SK-N-SH (cell line): Measurements from ENCODE around the gene SLC46A2. TPM values are rescaled to one million over a fixed set of nuclear protein-coding genes. Genes with fewer than 3 reads are reported as not detected.

Experiments used
- CTCF ChIA-PET: fragments of 300-600, 350-600 bp; formaldehyde crosslinking; extraction: SDS; loops from one replicate; lab custom pipeline; 2021; lab: Yijun Ruan, JAX
- POLR2A ChIA-PET: fragments of 350-600 bp; sonication (Branson Sonifier 250); formaldehyde crosslinking; extraction: SDS; loops from one replicate; lab custom pipeline; 2020; ENCODE audit warnings: antibody characterized with exemption, inconsistent platforms; lab: Yijun Ruan, JAX
- DNase-seq: peaks from one replicate; pipeline ENCODE4 v3.0.0; 2012
- H2AFZ ChIP-seq: fragments of 200-600 bp; sonication (generic); 2 replicates; pipeline ENCODE4 v1.8.1; 2016; ENCODE audit warnings: antibody characterized with exemption, mild to moderate bottlenecking, low read depth
- H3F3A ChIP-seq: fragments of 200-600 bp; sonication (generic); replicated peaks from 2 replicates; pipeline ENCODE3; 2016; ENCODE audit warnings: antibody characterized with exemption, mild to moderate bottlenecking; ENCODE audit not compliant: insufficient read depth
- H3K27ac ChIP-seq, 2 experiments: fragments of 200-500 bp in 1 of 2; fragments of 200-600 bp in 1 of 2; sonication (Bioruptor generic) in 1 of 2; sonication (generic), shearing (Covaris generic) in 1 of 2; 2 replicates each; pipeline versions ENCODE4 v1.5.1 to v1.6.1; 2014 to 2016; ENCODE audit warnings: low read depth in 2 of 2, inconsistent platforms in 1 of 2, low read length in 1 of 2, mild to moderate bottlenecking in 1 of 2, mixed read lengths in 1 of 2
- H3K27me3 ChIP-seq: fragments of 200-600 bp; sonication (generic), shearing (Covaris generic); 2 replicates; pipeline ENCODE4 v1.6.1; 2016; ENCODE audit warnings: mixed run types; ENCODE audit not compliant: insufficient read depth
- H3K36me3 ChIP-seq, 2 experiments: fragments of 200-500 bp in 1 of 2; fragments of 200-600 bp in 1 of 2; sonication (Bioruptor generic) in 1 of 2; sonication (generic) in 1 of 2; replicated peaks in 1 of 2; 2 replicates each; pipeline versions ENCODE3 to v1.5.1; 2014 to 2016; ENCODE audit warnings: low read length in 1 of 2, mild to moderate bottlenecking in 1 of 2; ENCODE audit not compliant: insufficient read depth in 2 of 2, control insufficient read depth in 1 of 2
- H3K4me1 ChIP-seq, 2 experiments: fragments of 200-500 bp in 1 of 2; fragments of 200-600 bp in 1 of 2; sonication (Bioruptor generic) in 1 of 2; sonication (generic), shearing (Covaris generic) in 1 of 2; 2 replicates each; pipeline versions ENCODE4 v1.5.1 to v1.6.1; 2014 to 2016; ENCODE audit warnings: low read depth in 1 of 2, low read length in 1 of 2, mixed run types in 1 of 2; ENCODE audit not compliant: insufficient read depth in 2 of 2, control insufficient read depth in 1 of 2
- H3K4me2 ChIP-seq: fragments of 200-600 bp; sonication (generic), shearing (Covaris generic); 2 replicates; pipeline ENCODE4 v1.6.1; 2017; ENCODE audit warnings: mixed run types
- H3K4me3 ChIP-seq, 2 experiments: fragments of 200-500 bp in 1 of 2; fragments of 200-600 bp in 1 of 2; sonication (Bioruptor generic) in 1 of 2; sonication (generic), shearing (Covaris generic) in 1 of 2; 2 replicates each; pipeline versions ENCODE4 v1.5.1 to v1.8.1; 2014 to 2016; ENCODE audit warnings: low read depth in 2 of 2, inconsistent platforms in 1 of 2, low read length in 1 of 2, mild to moderate bottlenecking in 1 of 2, mixed read lengths in 1 of 2, moderate library complexity in 1 of 2
- H3K79me2 ChIP-seq: fragments of 200-600 bp; sonication (generic); 2 replicates; pipeline ENCODE4 v1.8.1; 2017; ENCODE audit warnings: mild to moderate bottlenecking; ENCODE audit not compliant: insufficient read depth
- H3K9ac ChIP-seq: fragments of 200-600 bp; sonication (generic); 2 replicates; pipeline ENCODE4 v1.6.1; 2017; ENCODE audit warnings: mixed run types
- H3K9me2 ChIP-seq: fragments of 200-600 bp; sonication (generic); 2 replicates; pipeline ENCODE4 v1.6.1; 2017; ENCODE audit warnings: mixed run types
- H3K9me3 ChIP-seq: fragments of 200-600 bp; sonication (generic); 2 replicates; pipeline ENCODE4 v1.6.1; 2017; ENCODE audit warnings: mixed run types, mild to moderate bottlenecking, moderate library complexity
- H4K20me1 ChIP-seq: fragments of 200-600 bp; sonication (generic); 2 replicates; pipeline ENCODE4 v1.6.1; 2017; ENCODE audit warnings: mild to moderate bottlenecking, mixed run types; ENCODE audit not compliant: insufficient read depth
- CTCF ChIP-seq: fragments of 200-600 bp; sonication (generic); IDR thresholded peaks from 2 replicates; pipeline ENCODE4 v1.6.1; 2017; ENCODE audit warnings: antibody characterized with exemption, mild to moderate bottlenecking, moderate library complexity
- ELF1 ChIP-seq: IDR thresholded peaks from 2 replicates; pipeline ENCODE4 v1.4.0; 2012
- EZH2phosphoT487 ChIP-seq: fragments of 200-600 bp; sonication (generic); IDR thresholded peaks from 2 replicates; pipeline ENCODE4 v1.6.1; 2017; ENCODE audit warnings: low read depth, mixed run types, mild to moderate bottlenecking, antibody characterized with exemption, moderate library complexity, borderline replicate concordance
- FOSL2 ChIP-seq: IDR thresholded peaks from 2 replicates; pipeline ENCODE4 v1.4.0; 2012; ENCODE audit warnings: low read depth, mild to moderate bottlenecking, moderate library complexity, borderline replicate concordance
- FOXJ3 ChIP-seq: sonication (generic); formaldehyde crosslinking; IDR thresholded peaks from 2 replicates; pipeline ENCODE4 v1.5.1; 2020; ENCODE audit warnings: mild to moderate bottlenecking, missing genetic modification reagents
- GABPA ChIP-seq: IDR thresholded peaks from 2 replicates; pipeline ENCODE4 v1.4.0; 2012; ENCODE audit warnings: low read depth, mild to moderate bottlenecking
- GATA2 ChIP-seq: sonication (generic); formaldehyde crosslinking; IDR thresholded peaks from 2 replicates; pipeline ENCODE4 v1.5.0; 2020; ENCODE audit warnings: mild to moderate bottlenecking, missing genetic modification reagents
- JUND ChIP-seq: IDR thresholded peaks from 2 replicates; pipeline ENCODE4 v1.4.0; 2012
- MAX ChIP-seq: IDR thresholded peaks from 2 replicates; pipeline ENCODE4 v1.4.0; 2012; ENCODE audit warnings: low read depth
- NRF1 ChIP-seq: IDR thresholded peaks from 2 replicates; pipeline ENCODE4 v1.6.1; 2012; ENCODE audit warnings: low read depth, mild to moderate bottlenecking, low read length
- PBX3 ChIP-seq: IDR thresholded peaks from 2 replicates; pipeline ENCODE4; 2012
- POLR2AphosphoS5 ChIP-seq: IDR thresholded peaks from 2 replicates; pipeline ENCODE4 v1.6.1; 2012; ENCODE audit warnings: low read depth, low read length
- RAD21 ChIP-seq: IDR thresholded peaks from 2 replicates; pipeline ENCODE4 v1.6.1; 2012; ENCODE audit warnings: mild to moderate bottlenecking, low read length
- REST ChIP-seq: IDR thresholded peaks from 2 replicates; pipeline ENCODE4 v1.6.1; 2012; ENCODE audit warnings: mild to moderate bottlenecking, low read depth, low read length, moderate library complexity
- SMC3 ChIP-seq: IDR thresholded peaks from 2 replicates; pipeline ENCODE4 v1.6.1; 2012; ENCODE audit warnings: low read depth, low read length, improper control_type of control experiment
- TEAD4 ChIP-seq: IDR thresholded peaks from 2 replicates; pipeline ENCODE4 v1.4.0; 2012; ENCODE audit warnings: mild to moderate bottlenecking, borderline replicate concordance; ENCODE audit not compliant: insufficient read depth
- WGBS: methylation state at CpG from one replicate; pipeline ENCODE4 v1.1.6; 2017; ENCODE audit warnings: low lambda C conversion rate; 5-methylcytosine and 5-hydroxymethylcytosine counted together
- polyA plus RNA-seq, 3 experiments: library from polyadenylated mRNA; depleted of rRNA; stranded (reverse); fragments of >200 nt; gene quantifications; 2 replicates each; pipeline ENCODE4 v1.2.3, GENCODE V29; 2012

Gene SLC46A2
- polyA plus RNA-seq, 1 of the 3 experiments (the other 2 are of a cell fraction): not detected

GRCh38 chr9:112856200-112856599 lies 34.5 kb downstream of the SLC46A2 start:
- WGBS: 95% methylated on average over 8 of the region's 8 CpGs
- no peaks in the 10 kb centered on the region for H3F3A ChIP-seq
- H3K27me3 ChIP-seq: no peaks in the 10 kb centered on the region
- peaks cover 0 to 5% of the 10 kb centered on the region in 2 experiments for H3K36me3 ChIP-seq
- no peaks in the 10 kb centered on the region for H3K79me2 ChIP-seq
- DNase-seq: no peak
- no peak overlapping the region for H2AFZ ChIP-seq
- H3K4me2 ChIP-seq: no peak overlapping the region
- no peaks in the 10 kb centered on the region; a peak in 1 of 4 replicates for H3K4me1 ChIP-seq
- H3K27ac ChIP-seq: no peak overlapping the region
- H3K9ac ChIP-seq: no peak overlapping the region
- no peaks in the 10 kb centered on the region for H4K20me1 ChIP-seq
- H3K9me3 ChIP-seq: no peaks in the 10 kb centered on the region
- no peak overlapping the region for H3K4me3 ChIP-seq
- ChIA-PET POLR2A (no interaction called here), CTCF (no interaction called here)
- no peak for TF ChIP-seq FOXJ3 (CRISPR knock-in tag)
- TF ChIP-seq RAD21: no peak
- no peak for TF ChIP-seq NRF1
- no peak for TF ChIP-seq SMC3
- TF ChIP-seq EZH2phosphoT487: no peak
- no peak for TF ChIP-seq FOSL2
- no peak for TF ChIP-seq ELF1
- no peak for TF ChIP-seq JUND
- no peak for TF ChIP-seq GABPA
- no peak for TF ChIP-seq TEAD4
- TF ChIP-seq PBX3: no peak
- TF ChIP-seq CTCF: no peak
- no peak for TF ChIP-seq MAX
- no peak for TF ChIP-seq POLR2AphosphoS5
- no peak for TF ChIP-seq REST
- no peak for TF ChIP-seq GATA2 (CRISPR knock-in tag)
- no peaks in the 10 kb centered on the region for H3K9me2 ChIP-seq
